GM21423 (cell line): ENCODE data around the gene PM20D1.

ENCODE experiments used
- ATAC-seq: cut with Tn5 transposase; IDR thresholded peaks from one replicate; pipeline ENCODE4 v1.9.1; 2021; ENCODE audit warnings: mild to moderate bottlenecking, moderate library complexity; ENCODE audit not compliant: unreplicated experiment

Gene PM20D1

DNA sequence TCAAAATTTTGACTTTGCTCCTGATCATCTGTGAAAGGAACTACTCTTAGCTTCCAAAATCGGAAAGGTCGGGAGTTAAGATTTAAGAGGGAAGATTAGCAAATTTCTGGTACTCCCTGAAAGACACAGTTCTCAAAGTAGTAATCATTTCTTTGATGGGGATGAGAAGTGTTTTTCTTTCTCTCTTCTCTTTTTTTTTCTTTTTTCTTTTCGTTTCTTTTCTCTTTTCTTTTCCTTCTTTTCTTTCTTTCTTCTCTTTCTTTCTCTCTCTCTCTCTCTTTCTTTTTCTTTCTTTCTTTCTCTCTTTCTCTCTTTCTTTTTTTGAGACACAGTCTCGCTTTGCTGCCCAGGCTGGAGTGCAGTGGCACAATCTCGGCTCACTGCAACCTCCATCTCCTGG, 69.6 kb downstream of the PM20D1 start:
- ATAC-seq: no peak
